Prostate gland (tissue), 2 donors: ENCODE measurements around the gene CA5A. TPM values are rescaled to one million over a fixed set of nuclear protein-coding genes. Genes with fewer than 3 reads are reported as not detected.
"Not testable (repeated sequence)": the region's sequence is repeated elsewhere in the genome, so short reads cannot be mapped to it uniquely, and the experiment has no call there.

Experiments used
- DNase-seq: peaks from one replicate; pipeline ENCODE4 v3.0.0-alpha.2; 2019; ENCODE audit warnings: low spot score
- H3K27ac ChIP-seq, 2 donors: fragments of 200-600 bp; sonication (generic); 2 replicates each; pipeline ENCODE4 v1.5.1; 2017 to 2019
- H3K27me3 ChIP-seq: fragments of 200-600 bp; sonication (generic); replicated peaks from 2 replicates; pipeline ENCODE4 v1.5.1; 2019; ENCODE audit not compliant: insufficient read depth
- H3K36me3 ChIP-seq, 2 donors: fragments of 200-600 bp; sonication (generic); 1 replicate in 1 of 2; 2 replicates in 1 of 2; pipeline versions ENCODE4 v1.5.1 to v1.8.1; 2017 to 2019
- H3K4me1 ChIP-seq: fragments of 200-600 bp; sonication (generic); replicated peaks from 2 replicates; pipeline ENCODE4 v1.5.1; 2019
- H3K4me3 ChIP-seq, 2 donors: fragments of 200-600 bp; sonication (generic); 2 replicates each; pipeline ENCODE4 v1.5.1; 2017 to 2019
- H3K9me3 ChIP-seq: fragments of 200-600 bp; sonication (generic); 2 replicates; pipeline ENCODE4 v1.5.1; 2017
- POLR2A ChIP-seq: fragments of 450-650 bp; IDR thresholded peaks from one replicate; pipeline ENCODE4 v1.6.1; 2016; ENCODE audit warnings: antibody characterized with exemption, mild to moderate bottlenecking
- POLR2AphosphoS5 ChIP-seq: sonication (generic); formaldehyde crosslinking; IDR thresholded peaks from one replicate; pipeline ENCODE4 v1.6.1; 2017; ENCODE audit warnings: antibody characterized with exemption
- WGBS: methylation state at CpG from one replicate; pipeline ENCODE4 v1.1.5; 2018; 5-methylcytosine and 5-hydroxymethylcytosine counted together
- intact Hi-C: fragments of 100-400 bp; cut with DNase I; formaldehyde crosslinking; loops from one replicate; pipeline ENCODE4 v1.14.2; 2022
- total RNA-seq, 2 donors: library from RNA; depleted of rRNA; stranded (reverse); fragments of >200 nt; gene quantifications; one replicate each; pipeline ENCODE4 v1.1.0, GENCODE V29; 2016
- TF ChIP-seq, protein P1 (sequence below), 4 experiments: fragments of 200-600 bp in 2 of 4; fragments of 450-650 bp in 2 of 4; sonication (generic) in 2 of 4; IDR thresholded peaks; 1 replicate in 3 of 4; 2 replicates in 1 of 4; pipeline ENCODE4 v1.5.1; 2016 to 2019; ENCODE audit warnings: antibody characterized with exemption in 4 of 4, mild to moderate bottlenecking in 2 of 4, moderate library complexity in 2 of 4

CA5A gene
- total RNA-seq, 2 donors from 2014 or later: not detected

- no peaks in the 10 kb centered on the region for H3K4me1 ChIP-seq
- no peaks in the 10 kb centered on the region for H3K9me3 ChIP-seq
- H3K27ac ChIP-seq: no peak overlapping the region
- no peaks in the 10 kb centered on the region for H3K27me3 ChIP-seq
- intact Hi-C loops: no loop called here
- 91% methylated on average over 3 of the region's 3 CpGs for WGBS
- no peaks in the 10 kb centered on the region for H3K36me3 ChIP-seq
- DNase-seq: no peak
- TF ChIP-seq, protein P1, sequence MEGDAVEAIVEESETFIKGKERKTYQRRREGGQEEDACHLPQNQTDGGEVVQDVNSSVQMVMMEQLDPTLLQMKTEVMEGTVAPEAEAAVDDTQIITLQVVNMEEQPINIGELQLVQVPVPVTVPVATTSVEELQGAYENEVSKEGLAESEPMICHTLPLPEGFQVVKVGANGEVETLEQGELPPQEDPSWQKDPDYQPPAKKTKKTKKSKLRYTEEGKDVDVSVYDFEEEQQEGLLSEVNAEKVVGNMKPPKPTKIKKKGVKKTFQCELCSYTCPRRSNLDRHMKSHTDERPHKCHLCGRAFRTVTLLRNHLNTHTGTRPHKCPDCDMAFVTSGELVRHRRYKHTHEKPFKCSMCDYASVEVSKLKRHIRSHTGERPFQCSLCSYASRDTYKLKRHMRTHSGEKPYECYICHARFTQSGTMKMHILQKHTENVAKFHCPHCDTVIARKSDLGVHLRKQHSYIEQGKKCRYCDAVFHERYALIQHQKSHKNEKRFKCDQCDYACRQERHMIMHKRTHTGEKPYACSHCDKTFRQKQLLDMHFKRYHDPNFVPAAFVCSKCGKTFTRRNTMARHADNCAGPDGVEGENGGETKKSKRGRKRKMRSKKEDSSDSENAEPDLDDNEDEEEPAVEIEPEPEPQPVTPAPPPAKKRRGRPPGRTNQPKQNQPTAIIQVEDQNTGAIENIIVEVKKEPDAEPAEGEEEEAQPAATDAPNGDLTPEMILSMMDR (IDR thresholded peaks at IDR 0.05): no peak
- TF ChIP-seq POLR2AphosphoS5: no peak
- no peak for TF ChIP-seq POLR2A
- no peak overlapping the region for H3K4me3 ChIP-seq
Measured at GRCh38 chr16:87933140-87933495, 3.2 kb downstream of the CA5A start.

- H3K27ac ChIP-seq, H3K4me1 ChIP-seq, H3K27me3 ChIP-seq, intact Hi-C loops, DNase-seq, H3K9me3 ChIP-seq, H3K4me3 ChIP-seq, H3K36me3 ChIP-seq: not testable (repeated sequence)
- 85% methylated on average over 17 of the region's 17 CpGs for WGBS
Measured at GRCh38 chr16:87932475-87933139, 3.7 kb downstream of the CA5A start.

DNA sequence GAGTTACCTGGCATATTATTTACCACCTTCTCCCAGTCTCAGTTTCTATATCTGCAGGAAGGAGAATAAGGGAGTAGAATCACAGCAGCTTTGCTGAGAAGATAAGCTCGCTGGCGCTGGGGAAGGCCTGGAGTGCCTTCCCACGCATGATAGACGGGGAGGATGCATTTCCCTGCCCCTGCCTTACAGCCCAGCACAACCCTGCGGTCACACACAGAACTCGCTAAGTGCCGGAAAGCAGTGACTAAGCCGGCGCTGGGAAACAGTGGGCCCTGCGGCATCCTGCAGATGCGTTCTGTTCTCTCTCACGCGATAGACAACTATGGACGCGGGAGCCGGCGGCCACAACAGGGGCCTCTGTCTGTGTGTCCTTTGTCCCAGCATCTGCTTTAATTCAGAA lies 4.8 kb downstream of the CA5A start:
- TF ChIP-seq, protein P1 (IDR thresholded peaks at IDR 0.05): no peak
- TF ChIP-seq POLR2A (no peak), POLR2AphosphoS5 (no peak)
- intact Hi-C loops: no loop called here
- no peak for DNase-seq
- no peak overlapping the region for H3K27ac ChIP-seq
- 94% methylated on average over 17 of the region's 17 CpGs for WGBS
- no peaks in the 10 kb centered on the region for H3K4me1 ChIP-seq
- no peaks in the 10 kb centered on the region for H3K27me3 ChIP-seq
- H3K36me3 ChIP-seq: no peaks in the 10 kb centered on the region
- no peak overlapping the region for H3K4me3 ChIP-seq
- no peaks in the 10 kb centered on the region for H3K9me3 ChIP-seq

DNA sequence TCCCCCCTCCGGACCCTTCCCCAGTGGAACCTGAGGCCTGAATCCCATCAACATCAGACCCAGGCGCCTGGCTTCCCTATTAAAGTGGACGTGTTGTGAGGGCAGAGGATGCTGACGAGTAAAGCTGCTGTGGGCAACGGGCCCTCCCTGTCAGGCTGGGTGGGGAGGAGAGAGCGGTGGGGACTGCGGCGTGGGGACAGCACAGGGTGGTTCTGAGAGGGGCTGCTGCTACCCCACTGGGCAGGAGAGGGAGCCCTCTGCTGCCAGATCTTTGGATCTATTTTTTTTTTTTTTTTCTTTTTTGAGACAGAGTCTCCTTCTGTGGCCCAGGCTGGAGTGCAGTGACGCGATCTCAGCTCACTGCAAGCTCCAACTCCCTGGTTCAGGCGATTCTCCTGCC lies 5.9 kb downstream of the CA5A start:
- 59% methylated on average over 11 of the region's 11 CpGs for WGBS
- Histone ChIP-seq H3K4me3 (no peak overlapping the region), H3K4me1 (no peaks in the 10 kb centered on the region), H3K9me3 (no peaks in the 10 kb centered on the region), H3K27ac (no peak overlapping the region), H3K36me3 (no peaks in the 10 kb centered on the region), H3K27me3 (no peaks in the 10 kb centered on the region)
- no peak for DNase-seq
- intact Hi-C loops: no loop called here
- TF ChIP-seq POLR2A: no peak
- TF ChIP-seq POLR2AphosphoS5: no peak
- TF ChIP-seq, protein P1 (IDR thresholded peaks at IDR 0.05): no peak

DNA sequence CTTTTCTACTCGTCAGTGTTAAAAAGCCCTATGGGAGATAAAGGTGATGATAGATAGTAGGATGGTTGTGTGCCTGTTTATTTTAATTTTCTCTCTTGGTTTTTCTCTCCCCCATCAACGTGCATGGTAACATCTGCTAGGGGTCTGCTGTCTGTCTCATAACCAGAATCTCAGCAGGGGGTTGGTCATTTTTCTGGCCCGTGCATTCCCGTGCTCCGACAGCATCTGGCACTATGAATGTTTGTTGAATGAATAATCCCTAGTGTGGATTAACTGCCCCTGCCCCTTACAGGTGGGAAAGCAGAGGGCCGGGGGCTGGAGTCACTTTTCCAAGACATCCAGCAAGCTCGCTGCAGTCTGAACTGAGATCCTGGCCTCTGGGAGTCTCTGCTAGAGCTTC lies 6.3 kb downstream of the CA5A start:
- Histone ChIP-seq H3K27me3 (no peaks in the 10 kb centered on the region), H3K4me3 (no peak overlapping the region), H3K36me3 (no peaks in the 10 kb centered on the region), H3K9me3 (no peaks in the 10 kb centered on the region), H3K4me1 (no peaks in the 10 kb centered on the region), H3K27ac (no peak overlapping the region)
- no peak for TF ChIP-seq POLR2A
- no peak for TF ChIP-seq POLR2AphosphoS5
- TF ChIP-seq, protein P1 (IDR thresholded peaks at IDR 0.05): no peak
- intact Hi-C loops: no loop called here
- WGBS: 67% methylated on average over 7 of the region's 7 CpGs
- no peak for DNase-seq
